ENCODE data around the gene GIGYF2.

The GIGYF2 gene

GRCh38 chr2:232880764-232881351 lies 183.7 kb downstream of the GIGYF2 start:
- DNase-seq: no peak

GRCh38 chr2:232882085-232882484 lies 185.0 kb downstream of the GIGYF2 start:
- DNase-seq: no peak

- no peak for DNase-seq
Measured at GRCh38 chr2:232882505-232883115, 185.5 kb downstream of the GIGYF2 start.

- no peak for DNase-seq
Measured at GRCh38 chr2:232883116-232883721, 186.1 kb downstream of the GIGYF2 start.

GRCh38 chr2:232884001-232884421 lies 186.9 kb downstream of the GIGYF2 start:
- no peak for DNase-seq

- DNase-seq: no peak
Measured at GRCh38 chr2:232884549-232885263, 187.6 kb downstream of the GIGYF2 start.

- DNase-seq: no peak
Measured at GRCh38 chr2:232885264-232885961, 188.3 kb downstream of the GIGYF2 start.

- no peak for DNase-seq
Measured at GRCh38 chr2:232886176-232886575, 189.0 kb downstream of the GIGYF2 start.

- no peak for DNase-seq
Measured at GRCh38 chr2:232886632-232887031, 189.5 kb downstream of the GIGYF2 start.

GRCh38 chr2:232887171-232887850 lies 190.2 kb downstream of the GIGYF2 start:
- no peak for DNase-seq

- DNase-seq: no peak
Measured at GRCh38 chr2:232888099-232888836, 191.1 kb downstream of the GIGYF2 start.

GRCh38 chr2:232888839-232889529 lies 191.9 kb downstream of the GIGYF2 start:
- DNase-seq: no peak

GRCh38 chr2:232889876-232890401 lies 192.8 kb downstream of the GIGYF2 start:
- DNase-seq: no peak

GRCh38 chr2:232890536-232890895 lies 193.4 kb downstream of the GIGYF2 start:
- DNase-seq: no peak

- peak; percentile 46 for DNase-seq
Measured at GRCh38 chr2:232890896-232891601, 193.9 kb downstream of the GIGYF2 start.

GRCh38 chr2:232891621-232892071 lies 194.5 kb downstream of the GIGYF2 start:
- no peak for DNase-seq

GRCh38 chr2:232892221-232892620 lies 195.1 kb downstream of the GIGYF2 start:
- DNase-seq: no peak

- no peak for DNase-seq
Measured at GRCh38 chr2:232892843-232893242, 195.7 kb downstream of the GIGYF2 start.

GRCh38 chr2:232893834-232894233 lies 196.7 kb downstream of the GIGYF2 start:
- DNase-seq: no peak

GRCh38 chr2:232894251-232894650 lies 197.1 kb downstream of the GIGYF2 start:
- no peak for DNase-seq
